SIG-M5 treated with dmso at 0.1 percent for 504 hours (cell line): Measurements from ENCODE around the gene ARHGAP23.
"Not testable (repeated sequence)": the region's sequence is repeated elsewhere in the genome, so short reads cannot be mapped to it uniquely, and the experiment has no call there.

Experiments
- DNase-seq: peaks from one replicate; lab custom pipeline; 2025; ENCODE audit not compliant: unreplicated experiment; lab: John Stamatoyannopoulos, UW

Gene ARHGAP23

DNA sequence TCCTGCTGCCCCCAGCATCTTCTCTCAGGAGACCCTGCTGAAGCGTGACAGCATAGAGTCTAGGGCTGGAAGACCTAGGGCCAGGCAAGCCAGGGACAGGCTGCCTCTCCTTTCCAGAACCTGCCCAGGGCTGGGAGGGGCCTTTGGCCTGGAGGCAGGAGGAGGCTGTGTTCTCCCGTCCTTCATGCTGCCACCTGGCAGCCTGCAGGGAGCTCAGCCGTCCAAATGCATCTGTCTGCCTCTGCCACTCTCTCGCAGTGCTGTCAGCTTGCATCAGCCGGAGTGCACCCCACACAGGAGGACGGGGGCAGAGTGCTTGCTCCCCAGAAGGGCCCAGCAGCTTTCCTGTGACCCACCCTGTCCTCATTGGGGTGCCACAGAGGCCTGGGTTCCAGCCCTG is 31.3 kb downstream of the ARHGAP23 start:
- no peak for DNase-seq

DNA sequence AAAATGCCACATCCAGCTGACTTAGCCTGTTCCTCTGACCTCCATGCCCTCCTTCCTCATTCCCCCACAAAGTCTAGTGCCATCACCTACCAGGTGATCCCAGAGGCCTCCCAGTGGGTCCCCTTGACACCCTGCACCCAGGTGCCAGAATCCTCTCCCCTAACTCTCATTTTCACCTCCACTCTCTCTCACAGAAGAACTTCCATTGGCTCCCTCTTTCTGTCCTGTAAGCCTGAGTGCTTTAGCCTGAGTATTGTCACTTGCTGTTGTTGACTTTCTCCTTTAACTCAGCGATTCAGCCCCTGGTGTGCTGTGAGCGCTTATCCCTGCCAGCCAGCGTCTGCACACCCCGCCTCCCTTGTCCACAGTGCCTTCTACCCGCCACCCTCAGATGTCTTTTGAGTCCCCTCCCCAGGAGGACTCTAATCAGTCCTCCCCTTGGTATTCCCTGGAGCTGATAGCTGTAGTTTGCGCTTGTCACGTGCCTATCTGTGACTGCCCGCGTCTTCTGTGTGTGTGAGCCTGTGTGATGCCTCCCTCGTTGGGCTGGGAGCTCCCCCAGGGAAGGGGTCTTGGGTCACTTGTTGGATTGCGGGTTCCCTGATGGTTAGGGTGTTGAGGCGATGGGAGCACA is 31.9 kb downstream of the ARHGAP23 start:
- DNase-seq, result no peak

DNA sequence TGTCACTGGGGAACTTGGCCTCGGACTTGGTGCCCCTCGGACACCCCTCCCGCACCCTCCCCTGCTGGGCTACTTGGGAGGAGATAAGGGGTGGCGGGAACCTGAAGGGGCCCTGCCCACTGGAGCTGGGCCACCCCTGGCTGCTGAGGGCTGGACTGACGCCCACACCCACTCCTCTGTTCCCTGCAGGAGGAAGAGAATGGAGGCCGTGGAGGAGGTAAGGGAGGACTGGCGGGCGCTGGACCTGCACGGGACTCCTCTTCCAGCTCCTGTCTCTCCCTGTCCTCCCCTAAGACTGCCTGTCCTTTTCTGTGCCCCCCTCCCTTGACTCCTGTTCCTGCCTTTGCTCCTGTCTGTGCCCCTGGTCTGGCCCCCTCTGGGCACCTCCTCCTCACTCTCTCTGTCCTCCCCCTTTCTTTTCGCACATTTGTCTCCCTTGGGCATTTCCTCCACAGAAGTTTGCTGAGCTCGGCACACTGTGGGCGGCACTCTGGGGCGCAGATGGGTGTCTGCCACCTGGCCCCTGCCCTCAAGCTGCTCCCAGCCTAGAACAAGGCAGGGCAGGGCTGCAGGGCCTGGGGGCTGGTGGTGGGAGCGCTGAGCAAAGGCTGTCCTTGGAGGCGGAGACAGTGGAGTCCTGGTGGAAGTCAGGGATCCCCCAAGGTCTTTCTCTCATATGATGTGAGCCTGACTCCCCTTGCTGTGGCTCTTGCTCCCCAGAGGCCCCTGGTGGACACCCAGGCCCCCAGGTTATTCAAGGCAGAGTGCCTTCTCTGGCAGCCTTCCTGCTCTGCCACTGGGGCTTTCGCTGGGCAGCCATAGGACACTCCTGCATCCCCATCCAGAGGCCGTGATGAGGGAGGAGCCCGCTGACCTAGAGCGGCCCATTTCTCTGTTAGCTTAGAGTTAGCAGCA is 32.7 kb downstream of the ARHGAP23 start:
- DNase-seq, result no peak

DNA sequence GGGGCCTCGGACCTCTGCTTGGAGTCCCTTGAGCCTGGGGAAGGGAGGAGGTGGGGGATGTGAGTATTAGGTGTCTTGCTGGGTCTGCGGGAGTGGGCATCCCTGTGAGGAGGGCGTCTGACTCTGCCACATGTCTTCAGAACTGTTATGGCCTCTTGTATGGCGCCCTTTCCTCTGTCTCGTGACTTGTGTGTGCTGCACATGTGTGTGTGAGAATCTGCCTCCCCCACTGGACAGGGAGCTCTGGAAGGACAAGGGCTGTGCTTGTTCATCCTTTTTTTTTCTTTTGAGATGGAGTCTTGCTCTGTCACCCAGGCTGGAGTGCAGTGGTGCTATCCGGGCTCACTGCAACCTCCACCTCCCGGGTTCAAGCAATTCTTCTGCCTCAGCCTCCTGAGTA is 33.4 kb downstream of the ARHGAP23 start:
- no peak for DNase-seq

GRCh38 chr17:38463451-38463858 is 35.2 kb downstream of the ARHGAP23 start:
- DNase-seq, result no peak

- DNase-seq, result no peak
These were observed 36.0 kb downstream of the ARHGAP23 start for GRCh38 chr17:38464251-38464722.

- no peak for DNase-seq
These were observed 36.6 kb downstream of the ARHGAP23 start for GRCh38 chr17:38464723-38465390.

GRCh38 chr17:38465391-38466345 is 37.4 kb downstream of the ARHGAP23 start:
- DNase-seq, result no peak

DNA sequence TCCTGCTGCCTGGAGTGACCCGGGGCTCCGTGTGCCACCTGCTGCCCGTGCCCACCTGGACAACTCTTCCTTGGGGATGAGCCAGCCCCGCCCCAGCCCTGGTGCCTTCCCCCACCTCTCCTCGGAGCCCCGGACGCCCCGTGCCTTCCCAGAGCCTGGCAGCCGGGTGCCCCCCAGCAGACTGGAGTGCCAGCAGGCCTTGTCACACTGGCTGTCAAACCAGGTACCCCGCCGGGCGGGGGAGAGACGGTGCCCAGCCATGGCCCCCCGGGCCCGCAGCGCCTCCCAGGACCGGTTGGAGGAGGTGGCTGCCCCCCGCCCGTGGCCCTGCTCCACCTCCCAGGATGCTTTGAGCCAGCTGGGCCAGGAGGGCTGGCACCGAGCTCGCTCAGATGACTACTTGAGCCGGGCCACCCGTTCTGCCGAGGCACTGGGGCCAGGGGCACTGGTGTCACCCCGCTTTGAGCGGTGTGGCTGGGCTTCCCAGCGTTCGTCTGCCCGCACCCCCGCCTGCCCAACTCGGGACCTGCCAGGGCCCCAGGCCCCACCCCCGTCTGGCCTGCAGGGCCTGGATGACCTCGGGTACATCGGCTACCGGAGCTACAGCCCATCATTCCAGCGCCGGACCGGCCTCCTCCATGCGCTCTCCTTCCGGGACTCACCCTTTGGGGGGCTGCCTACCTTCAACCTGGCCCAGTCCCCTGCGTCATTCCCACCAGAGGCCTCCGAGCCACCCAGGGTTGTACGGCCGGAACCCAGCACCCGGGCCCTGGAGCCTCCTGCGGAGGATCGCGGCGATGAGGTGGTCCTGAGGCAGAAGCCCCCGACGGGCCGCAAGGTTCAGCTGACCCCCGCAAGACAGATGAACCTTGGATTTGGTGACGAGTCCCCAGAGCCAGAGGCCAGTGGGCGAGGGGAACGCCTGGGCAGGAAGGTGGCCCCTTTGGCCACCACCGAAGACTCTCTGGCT is 38.4 kb downstream of the ARHGAP23 start:
- no peak for DNase-seq

- no peak for DNase-seq
These were observed 39.2 kb downstream of the ARHGAP23 start for GRCh38 chr17:38467491-38467890.

GRCh38 chr17:38469875-38470274 is 41.6 kb downstream of the ARHGAP23 start:
- DNase-seq, result no peak

DNA sequence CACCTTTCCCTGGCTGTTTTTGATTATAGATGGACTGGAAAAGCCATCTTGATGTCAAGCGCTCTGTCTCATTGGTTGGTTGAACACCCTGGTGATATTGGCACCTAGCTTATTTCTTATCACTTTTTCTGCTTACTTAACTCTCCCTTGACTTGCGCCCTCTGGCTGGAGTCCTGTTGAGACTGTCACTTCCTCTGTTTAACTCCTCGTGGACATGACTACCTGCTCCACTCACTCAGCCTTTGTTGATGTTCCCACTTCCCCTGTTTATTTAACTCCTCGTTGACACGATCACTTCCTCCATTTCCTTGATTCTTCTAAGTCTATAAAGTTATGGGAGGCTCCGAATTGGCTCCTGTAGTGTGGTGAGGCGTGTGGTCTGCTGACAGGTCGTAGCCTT is 43.0 kb downstream of the ARHGAP23 start:
- not testable (repeated sequence) for DNase-seq

GRCh38 chr17:38474666-38475065 is 46.4 kb downstream of the ARHGAP23 start:
- not testable (repeated sequence) for DNase-seq

- DNase-seq, result no peak
These were observed 48.3 kb downstream of the ARHGAP23 start for GRCh38 chr17:38476549-38476948.

DNA sequence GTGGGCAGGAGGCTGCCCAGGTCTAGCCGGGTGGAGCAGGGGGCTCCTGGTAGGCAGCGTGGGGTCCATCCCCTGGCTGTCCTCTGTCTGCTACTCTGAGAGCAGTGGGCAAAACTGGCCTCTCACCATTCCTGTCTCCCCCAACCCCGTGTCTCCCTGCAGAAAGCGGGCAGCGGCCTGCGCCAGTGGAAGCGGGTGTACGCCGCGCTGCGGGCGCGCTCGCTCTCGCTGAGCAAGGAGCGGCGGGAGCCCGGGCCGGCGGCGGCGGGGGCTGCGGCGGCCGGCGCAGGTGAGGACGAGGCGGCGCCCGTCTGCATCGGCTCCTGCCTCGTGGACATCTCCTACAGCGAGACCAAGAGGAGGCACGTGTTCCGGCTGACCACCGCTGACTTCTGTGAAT is 49.2 kb downstream of the ARHGAP23 start:
- DNase-seq, result not testable (repeated sequence)

GRCh38 chr17:38477951-38478350 is 49.7 kb downstream of the ARHGAP23 start:
- not testable (repeated sequence) for DNase-seq

DNA sequence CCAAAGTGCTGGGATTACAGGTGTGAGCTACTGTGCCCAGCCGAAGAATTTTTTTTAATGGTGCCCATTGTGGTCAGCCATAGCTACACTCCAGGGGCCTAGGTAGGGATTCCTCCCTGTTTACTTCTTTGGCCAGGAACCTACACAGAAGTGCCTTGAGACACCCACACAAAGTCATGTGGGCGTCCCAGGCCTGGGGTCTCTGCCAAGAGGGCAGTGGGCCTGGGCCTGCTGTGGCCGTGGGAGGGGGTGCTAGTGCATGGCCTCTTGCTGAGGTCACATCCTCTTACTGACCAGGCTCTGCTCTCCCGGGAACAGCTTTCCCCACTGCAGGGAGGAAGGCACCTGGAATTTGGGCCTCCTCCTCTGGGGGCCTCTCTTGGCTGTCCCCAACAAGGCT is 50.4 kb downstream of the ARHGAP23 start:
- DNase-seq, result not testable (repeated sequence)

DNA sequence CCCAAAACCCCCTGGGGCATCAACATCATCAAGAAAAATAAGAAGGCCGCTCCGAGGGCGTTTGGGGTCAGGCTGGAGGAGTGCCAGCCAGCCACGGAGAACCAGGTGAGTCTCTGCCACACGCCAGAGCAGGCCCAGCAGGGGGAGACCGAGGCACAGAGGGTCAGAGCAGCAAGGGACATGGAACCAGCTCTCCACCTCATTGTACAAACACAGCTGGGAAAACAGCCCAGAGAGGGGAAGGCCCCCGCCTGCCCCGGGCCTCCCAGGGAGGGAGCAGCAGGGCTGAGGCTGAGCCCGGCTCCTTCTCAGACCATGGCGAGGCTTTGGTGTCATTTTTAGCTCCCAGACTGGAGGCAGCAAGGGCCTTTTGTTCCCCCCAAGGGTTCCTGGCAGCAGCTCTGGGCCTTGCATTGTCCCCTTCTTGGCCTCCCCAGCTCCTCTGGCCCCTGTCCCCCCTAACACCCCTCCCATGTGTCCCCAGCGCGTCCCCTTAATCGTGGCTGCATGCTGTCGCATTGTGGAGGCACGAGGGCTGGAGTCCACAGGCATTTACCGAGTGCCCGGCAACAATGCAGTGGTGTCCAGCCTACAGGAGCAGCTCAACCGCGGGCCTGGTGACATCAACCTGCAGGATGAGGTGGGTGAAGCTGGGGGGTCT is 53.9 kb downstream of the ARHGAP23 start:
- DNase-seq, result not testable (repeated sequence)

GRCh38 chr17:38482700-38483043 is 54.4 kb downstream of the ARHGAP23 start:
- not testable (repeated sequence) for DNase-seq
